HG03135 (cell line): Measurements from ENCODE around the gene DPP6.
"Not testable (repeated sequence)": the region's sequence is repeated elsewhere in the genome, so short reads cannot be mapped to it uniquely, and the experiment has no call there.

Experiments
- ATAC-seq: cut with Tn5 transposase; IDR thresholded peaks from one replicate; pipeline ENCODE4 v1.9.1; 2021; ENCODE audit warnings: mild to moderate bottlenecking, moderate library complexity; ENCODE audit not compliant: unreplicated experiment

DPP6 gene

GRCh38 chr7:154915600-154915999, 863.4 kb downstream of the DPP6 start:
- ATAC-seq, result no peak

GRCh38 chr7:154916381-154916780, 864.2 kb downstream of the DPP6 start:
- ATAC-seq, result no peak

- ATAC-seq, result no peak
These were observed 864.9 kb downstream of the DPP6 start for GRCh38 chr7:154916856-154917807.

- ATAC-seq, result no peak
These were observed 865.6 kb downstream of the DPP6 start for GRCh38 chr7:154917808-154918160.

GRCh38 chr7:154918266-154918665, 866.1 kb downstream of the DPP6 start:
- ATAC-seq, result no peak

- ATAC-seq, result no peak
These were observed 866.5 kb downstream of the DPP6 start for GRCh38 chr7:154918741-154919140.

GRCh38 chr7:154919344-154920225, 867.4 kb downstream of the DPP6 start:
- ATAC-seq, result no peak

GRCh38 chr7:154922472-154922871, 870.3 kb downstream of the DPP6 start:
- ATAC-seq, result not testable (repeated sequence)

DNA sequence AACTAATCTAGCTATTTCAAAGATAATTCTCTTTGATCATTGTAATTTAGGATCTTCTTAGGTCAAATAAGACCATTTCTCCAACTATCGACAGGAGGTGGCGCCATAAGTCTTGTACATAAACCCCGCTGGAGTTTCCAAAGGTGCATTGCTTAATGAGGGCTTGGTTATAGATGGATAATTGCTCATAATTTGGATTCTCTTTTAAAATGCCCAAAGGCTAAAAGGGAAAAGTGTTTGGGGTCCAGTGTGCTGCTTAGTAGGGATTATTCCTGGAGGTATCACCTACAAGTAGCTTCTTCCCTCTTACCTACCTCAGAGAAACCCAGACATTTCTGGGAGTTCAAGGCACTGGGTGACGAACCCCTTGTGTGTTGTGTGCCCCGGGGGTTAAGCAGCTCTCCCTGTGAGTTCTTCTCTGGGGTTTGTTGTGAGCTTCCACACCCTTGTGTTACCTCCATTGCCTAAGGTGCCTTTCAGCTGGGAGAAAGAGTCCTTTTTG, 875.5 kb downstream of the DPP6 start:
- peak; percentile 51 for ATAC-seq

DNA sequence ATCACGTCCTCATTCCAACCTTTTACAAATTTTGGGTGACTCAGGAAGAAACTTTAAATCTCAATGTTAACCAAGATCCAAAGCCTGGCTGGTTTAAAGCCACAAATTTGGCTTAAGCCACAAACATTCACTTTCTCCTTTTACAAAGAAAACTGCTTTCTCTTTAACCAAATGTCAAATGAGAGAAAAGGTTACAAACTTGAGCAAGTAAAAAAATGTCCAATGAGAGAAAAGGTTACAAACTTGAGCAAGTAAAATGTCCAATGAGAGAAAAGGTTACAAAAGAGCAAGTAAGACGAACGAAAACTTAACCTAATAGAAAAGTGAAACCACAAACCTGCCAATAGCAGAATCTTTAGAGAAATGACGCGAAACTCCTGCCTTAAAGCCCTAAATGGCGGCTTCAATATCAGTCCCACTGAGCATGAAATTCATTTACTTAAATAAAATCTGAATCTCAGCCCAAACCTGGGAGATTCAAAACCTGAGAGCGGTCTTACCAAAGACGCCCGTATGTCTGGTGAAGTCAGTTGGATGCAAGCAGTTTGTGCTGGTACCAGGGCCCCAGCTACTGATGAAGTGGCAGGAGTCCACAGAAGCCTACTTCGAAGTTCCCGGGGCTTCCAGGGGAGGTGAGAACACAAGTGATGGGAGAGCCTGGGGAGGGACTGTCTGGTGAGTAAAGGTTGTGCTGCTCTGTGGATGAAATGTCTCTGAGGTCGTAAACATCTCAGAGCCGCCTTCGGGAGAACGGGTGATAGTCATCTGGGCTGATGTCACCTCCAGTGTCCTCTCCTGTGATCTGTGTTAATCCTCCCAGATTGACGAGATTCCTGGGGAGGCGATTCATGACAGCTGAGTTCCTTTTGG, 876.2 kb downstream of the DPP6 start:
- ATAC-seq, result peak; percentile 81

DNA sequence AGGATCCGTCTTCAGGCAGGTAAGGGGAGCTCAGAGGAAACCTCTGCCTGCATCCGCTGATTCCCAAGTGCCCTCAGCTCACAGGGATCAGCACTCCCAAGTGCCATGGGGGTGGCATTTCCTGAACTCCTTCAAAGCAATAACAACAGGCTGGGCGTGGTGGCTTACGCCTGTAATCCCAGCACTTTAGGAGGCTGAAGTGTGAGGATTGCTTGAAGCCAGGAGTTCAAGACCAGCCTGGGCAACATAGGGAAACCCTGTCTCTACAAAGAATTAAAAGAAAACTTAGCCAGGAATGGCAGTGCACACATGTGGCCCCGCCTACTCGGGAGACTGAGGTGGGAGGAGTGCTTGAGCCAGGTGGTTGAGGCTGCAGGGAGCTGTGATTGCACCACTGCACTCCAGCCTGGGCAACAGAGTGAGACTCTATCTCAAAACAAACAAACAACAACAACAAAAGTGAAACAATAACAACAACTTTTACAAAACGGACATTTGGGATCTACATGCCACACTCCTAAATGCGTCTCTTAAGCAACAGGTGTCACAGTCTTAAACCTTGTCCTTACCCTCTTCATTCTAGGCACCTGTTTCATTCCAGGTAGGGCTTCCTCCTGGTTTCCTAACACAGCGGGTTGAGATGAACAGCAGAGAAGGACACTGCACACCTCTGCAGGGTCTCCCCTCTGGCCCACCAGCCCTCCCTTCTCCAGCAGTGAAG, 877.0 kb downstream of the DPP6 start:
- ATAC-seq, result no peak

DNA sequence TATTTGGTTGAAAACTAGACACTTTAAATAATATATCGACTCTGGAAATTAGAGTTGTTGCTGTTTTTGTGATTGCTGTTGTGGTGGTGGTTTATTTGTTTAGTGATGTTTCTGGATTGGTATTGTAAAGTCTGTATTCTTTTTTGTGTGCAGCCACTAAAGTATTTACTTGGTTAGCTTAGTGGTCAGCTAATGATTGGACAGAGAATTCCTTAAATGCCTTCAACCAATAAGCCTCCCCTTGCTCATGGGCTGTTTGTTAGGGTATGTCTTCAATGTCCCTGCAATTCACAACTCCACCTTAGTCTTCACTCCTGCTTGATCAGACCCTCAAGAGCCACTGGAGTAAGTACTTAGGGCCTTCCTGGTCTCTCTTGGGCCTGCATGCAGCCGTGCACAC, 879.7 kb downstream of the DPP6 start:
- no peak for ATAC-seq

DNA sequence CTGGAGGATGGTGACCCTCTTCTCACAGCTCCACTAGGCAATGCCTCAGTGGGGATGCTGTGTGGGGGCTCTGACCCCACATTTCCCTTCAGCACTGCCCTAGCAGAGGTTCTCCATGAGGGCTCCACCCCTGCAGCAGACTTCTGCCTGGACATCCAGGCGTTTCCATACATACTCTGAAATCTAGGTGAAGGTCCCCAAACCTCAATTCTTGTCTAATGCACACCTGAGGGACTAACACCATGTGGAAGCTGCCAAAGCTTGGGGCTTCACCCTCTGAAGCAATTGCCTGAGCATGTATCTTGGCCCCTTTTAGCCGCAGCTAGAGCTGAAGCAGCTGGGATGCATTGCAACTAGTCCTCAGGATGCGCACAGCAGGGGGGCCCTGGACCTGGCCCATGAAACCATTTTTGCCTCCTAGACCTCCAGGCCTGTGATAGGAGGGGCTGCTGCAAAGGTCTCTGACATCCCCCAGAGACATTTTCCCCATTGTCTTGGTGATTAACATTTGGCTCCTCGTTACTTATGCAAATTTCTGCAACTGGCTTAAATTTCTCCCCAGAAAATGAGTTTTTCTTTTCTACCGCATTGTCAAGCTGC, 882.3 kb downstream of the DPP6 start:
- not testable (repeated sequence) for ATAC-seq

DNA sequence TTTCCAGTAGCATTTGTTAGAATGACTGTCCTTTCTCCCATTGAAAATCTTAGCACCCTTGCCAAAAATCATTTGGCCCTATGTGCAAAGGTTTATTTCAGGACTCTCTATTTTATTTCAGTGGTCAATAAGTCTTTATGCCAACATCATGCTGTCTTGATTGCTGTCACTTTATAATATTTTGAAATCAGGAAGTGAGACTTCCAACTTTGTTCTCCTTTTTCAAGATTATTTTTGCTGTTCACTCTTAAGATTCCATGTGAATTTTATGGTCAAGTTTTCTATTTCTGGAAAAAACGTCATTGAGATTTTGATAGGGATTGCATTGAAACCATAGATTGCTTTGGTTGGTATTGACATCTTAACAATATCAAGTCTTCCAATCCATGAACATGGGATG, 885.6 kb downstream of the DPP6 start:
- ATAC-seq, result no peak

- ATAC-seq, result no peak
These were observed 890.5 kb downstream of the DPP6 start for GRCh38 chr7:154942691-154943090.
